Sigmoid colon (tissue), 7 donors: ENCODE data around the gene COL23A1. TPM values are rescaled to one million over a fixed set of nuclear protein-coding genes. Genes with fewer than 3 reads are reported as not detected.

ENCODE experiments used
- DNase-seq: peaks from one replicate; pipeline ENCODE4 v3.0.0-alpha.2; 2019
- H3K27ac ChIP-seq, 4 donors: fragments of 200-600 bp; sonication (generic); one replicate each; pipeline ENCODE4 v1.5.1; 2016 to 2019; ENCODE audit warnings: mild to moderate bottlenecking in 1 of 4
- H3K27me3 ChIP-seq, 3 donors: fragments of 200-600 bp; sonication (generic); one replicate each; pipeline ENCODE4 v1.5.1; 2019; ENCODE audit warnings: mild to moderate bottlenecking in 1 of 3
- H3K36me3 ChIP-seq, 4 donors: fragments of 200-600 bp; sonication (generic); one replicate each; pipeline ENCODE4 v1.5.1; 2016 to 2019
- H3K4me1 ChIP-seq, 4 donors: fragments of 200-600 bp; sonication (generic); one replicate each; pipeline ENCODE4 v1.5.1; 2017 to 2019
- H3K4me3 ChIP-seq, 4 donors: fragments of 200-600 bp; sonication (generic); one replicate each; pipeline ENCODE4 v1.5.1; 2017 to 2019; ENCODE audit warnings: mild to moderate bottlenecking in 2 of 4, moderate library complexity in 1 of 4
- H3K9me3 ChIP-seq, 4 donors: fragments of 200-600 bp in 3 of 4; sonication (generic) in 3 of 4; one replicate each; pipeline versions ENCODE4 v1.5.1 to v1.6.1; 2013 to 2019
- EP300 ChIP-seq, 4 donors: sonication (generic); formaldehyde crosslinking; IDR thresholded peaks; one replicate each; pipeline ENCODE4 v1.6.1; 2017; ENCODE audit warnings: antibody characterized with exemption in 4 of 4
- POLR2A ChIP-seq, 2 donors: fragments of 450-650 bp; IDR thresholded peaks; one replicate each; pipeline ENCODE4 v1.6.1; 2016; ENCODE audit warnings: antibody characterized with exemption in 2 of 2, mild to moderate bottlenecking in 2 of 2, moderate library complexity in 2 of 2
- POLR2AphosphoS5 ChIP-seq, 4 donors: sonication (generic); formaldehyde crosslinking; IDR thresholded peaks; one replicate each; pipeline ENCODE4 v1.6.1; 2017; ENCODE audit warnings: antibody characterized with exemption in 4 of 4
- WGBS, 2 donors: extraction: QIAGEN DNeasy Blood & Tissue Kit; methylation state at CpG; one replicate each; pipeline ENCODE4 v1.1.7; 2013; 5-methylcytosine and 5-hydroxymethylcytosine counted together
- intact Hi-C: fragments of 100-400 bp; cut with DNase I; formaldehyde crosslinking; loops from one replicate; pipeline ENCODE4 v1.15.1; 2023
- polyA plus RNA-seq, 3 donors: library from polyadenylated mRNA; stranded (reverse); fragments of 200-250 nt; gene quantifications; one replicate each; pipeline ENCODE4 v1.2.3, GENCODE V29; 2013
- small RNA-seq, 3 donors: library from RNA; depleted of rRNA; stranded (forward); fragments of <200 nt; gene quantifications; one replicate each; pipeline ENCODE3, GENCODE V24; 2016
- total RNA-seq, 4 donors: library from RNA; depleted of rRNA; stranded (reverse); fragments of >200 nt; gene quantifications; one replicate each; pipeline ENCODE4 v1.1.0, GENCODE V29; 2016
- TF ChIP-seq, protein P1 (sequence below), 4 experiments: fragments of 450-650 bp in 3 of 4; fragments of 200-600 bp in 1 of 4; IDR thresholded peaks; one replicate each; pipeline ENCODE4 v1.5.1; 2016 to 2019; ENCODE audit warnings: antibody characterized with exemption in 4 of 4, mild to moderate bottlenecking in 3 of 4, moderate library complexity in 2 of 4
- donor health status: healthy with polysubstance abuse.
- donor health status: Bipolar disorder and iron deficiency.
- donor health status: healthy.

Gene COL23A1
- total and polyA plus RNA-seq, 7 donors: 0.28 to 1.2 (median 0.57) TPM; not detected in 1

DNA sequence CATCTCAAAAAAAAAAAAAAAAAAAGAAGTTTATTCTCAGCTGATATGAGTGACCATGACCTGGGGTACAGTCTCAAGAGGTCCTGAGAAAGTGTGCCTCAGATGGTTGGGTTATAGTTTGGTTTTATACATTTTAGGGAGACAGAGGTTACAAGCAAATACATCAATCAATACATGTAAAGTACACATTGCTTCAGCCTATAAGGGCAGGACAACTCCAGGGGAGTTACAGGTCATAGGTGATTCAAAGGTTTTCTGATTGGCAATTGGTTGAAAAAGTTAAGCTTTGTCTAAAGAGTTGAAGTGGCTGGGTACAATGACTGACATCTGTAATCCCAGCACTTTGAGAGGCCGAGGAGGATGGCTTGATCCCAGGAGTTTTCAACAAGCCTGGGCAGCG, 400.8 kb downstream of the COL23A1 start:
- no peaks in the 10 kb centered on the region for H3K4me1 ChIP-seq
- no peaks in the 10 kb centered on the region for H3K27me3 ChIP-seq
- no peaks in the 10 kb centered on the region for H3K9me3 ChIP-seq
- H3K27ac ChIP-seq: no peak overlapping the region
- DNase-seq: no peak
- H3K36me3 ChIP-seq: no peaks in the 10 kb centered on the region
- 43 to 70% methylated on average over 2 of the region's 2 CpGs for WGBS, 2 donors
- H3K4me3 ChIP-seq: no peak overlapping the region
- TF ChIP-seq, protein P1, sequence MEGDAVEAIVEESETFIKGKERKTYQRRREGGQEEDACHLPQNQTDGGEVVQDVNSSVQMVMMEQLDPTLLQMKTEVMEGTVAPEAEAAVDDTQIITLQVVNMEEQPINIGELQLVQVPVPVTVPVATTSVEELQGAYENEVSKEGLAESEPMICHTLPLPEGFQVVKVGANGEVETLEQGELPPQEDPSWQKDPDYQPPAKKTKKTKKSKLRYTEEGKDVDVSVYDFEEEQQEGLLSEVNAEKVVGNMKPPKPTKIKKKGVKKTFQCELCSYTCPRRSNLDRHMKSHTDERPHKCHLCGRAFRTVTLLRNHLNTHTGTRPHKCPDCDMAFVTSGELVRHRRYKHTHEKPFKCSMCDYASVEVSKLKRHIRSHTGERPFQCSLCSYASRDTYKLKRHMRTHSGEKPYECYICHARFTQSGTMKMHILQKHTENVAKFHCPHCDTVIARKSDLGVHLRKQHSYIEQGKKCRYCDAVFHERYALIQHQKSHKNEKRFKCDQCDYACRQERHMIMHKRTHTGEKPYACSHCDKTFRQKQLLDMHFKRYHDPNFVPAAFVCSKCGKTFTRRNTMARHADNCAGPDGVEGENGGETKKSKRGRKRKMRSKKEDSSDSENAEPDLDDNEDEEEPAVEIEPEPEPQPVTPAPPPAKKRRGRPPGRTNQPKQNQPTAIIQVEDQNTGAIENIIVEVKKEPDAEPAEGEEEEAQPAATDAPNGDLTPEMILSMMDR (IDR thresholded peaks at IDR 0.05): no peak
- no peak for TF ChIP-seq POLR2A (IDR thresholded peaks at IDR 0.05)
- no peak for TF ChIP-seq EP300 (IDR thresholded peaks at IDR 0.05)
- no peak for TF ChIP-seq POLR2AphosphoS5 (IDR thresholded peaks at IDR 0.05)
- intact Hi-C loops: no loop called here

Small RNAs within 50 kb of the gene (small RNA-seq; reads per million reads assigned to genes)
- gene RN7SKP70 (0 reads per million in 3 donors), gene RN7SL646P (0 reads per million in 3 donors)

Other genes with a start within 250 kb of the COL23A1 start
- 10 to 100 TPM; 31.8 to 51.8 (median 40.3) TPM for gene CLK4, start 36.7 kb upstream of the COL23A1 start, total RNA-seq
- gene CLK4, start 36.7 kb upstream of the COL23A1 start, polyA plus RNA-seq: 10 to 100 TPM in 1 of 3 donors, 1 to 10 TPM in 2; 5.3 to 11.6 (median 7.8) TPM
- gene ZNF354A, start 140.3 kb upstream of the COL23A1 start, total RNA-seq: 10 to 100 TPM; 17.8 to 29.4 (median 21.7) TPM
- gene ZNF354A, start 140.3 kb upstream of the COL23A1 start, polyA plus RNA-seq: 1 to 10 TPM; 3.7 to 5.8 (median 4.8) TPM